Neural cell (in vitro differentiated cells): ENCODE measurements around the gene KLHL30.

Source experiments
- EP300 ChIP-seq: fragments of 450-650 bp; conservative IDR thresholded peaks from 2 replicates; pipeline ENCODE4 v1.6.1; 2014; ENCODE audit warnings: antibody characterized with exemption, mild to moderate bottlenecking, moderate library complexity; ENCODE audit not compliant: poor library complexity, severe bottlenecking
- EZH2 ChIP-seq: fragments of 200-600, 300-800 bp; shearing (Covaris generic), sonication (generic); IDR thresholded peaks from 2 replicates; pipeline ENCODE4 v1.6.1; 2014; ENCODE audit warnings: antibody characterized with exemption, low read length, borderline replicate concordance, mild to moderate bottlenecking; ENCODE audit not compliant: insufficient read depth, poor library complexity, severe bottlenecking
- MXI1 ChIP-seq: fragments of 450-650 bp; conservative IDR thresholded peaks from 2 replicates; pipeline ENCODE4 v1.6.1; 2014; ENCODE audit warnings: antibody characterized with exemption, mild to moderate bottlenecking; ENCODE audit not compliant: poor library complexity, severe bottlenecking
- POLR2AphosphoS5 ChIP-seq: IDR thresholded peaks from 2 replicates; pipeline ENCODE4 v1.6.1; 2012
- REST ChIP-seq: IDR thresholded peaks from 2 replicates; pipeline ENCODE4 v1.6.1; 2012; ENCODE audit warnings: borderline replicate concordance
- SMC3 ChIP-seq: fragments of 450-650 bp; conservative IDR thresholded peaks from 2 replicates; pipeline ENCODE4 v1.6.1; 2014; ENCODE audit warnings: antibody characterized with exemption, mild to moderate bottlenecking, moderate library complexity; ENCODE audit not compliant: poor library complexity
- TAF1 ChIP-seq: IDR thresholded peaks from 2 replicates; pipeline ENCODE4 v1.6.1; 2012; ENCODE audit warnings: low read depth
- TF ChIP-seq, protein P1 (sequence below): fragments of 450-650 bp; IDR thresholded peaks from 2 replicates; pipeline ENCODE4 v1.5.1; 2014; ENCODE audit warnings: antibody characterized with exemption, mild to moderate bottlenecking, moderate library complexity; ENCODE audit not compliant: poor library complexity, severe bottlenecking

GRCh38 chr2:238098901-238099713, 39.4 kb upstream of the KLHL30 start:
- TF ChIP-seq, protein P1, sequence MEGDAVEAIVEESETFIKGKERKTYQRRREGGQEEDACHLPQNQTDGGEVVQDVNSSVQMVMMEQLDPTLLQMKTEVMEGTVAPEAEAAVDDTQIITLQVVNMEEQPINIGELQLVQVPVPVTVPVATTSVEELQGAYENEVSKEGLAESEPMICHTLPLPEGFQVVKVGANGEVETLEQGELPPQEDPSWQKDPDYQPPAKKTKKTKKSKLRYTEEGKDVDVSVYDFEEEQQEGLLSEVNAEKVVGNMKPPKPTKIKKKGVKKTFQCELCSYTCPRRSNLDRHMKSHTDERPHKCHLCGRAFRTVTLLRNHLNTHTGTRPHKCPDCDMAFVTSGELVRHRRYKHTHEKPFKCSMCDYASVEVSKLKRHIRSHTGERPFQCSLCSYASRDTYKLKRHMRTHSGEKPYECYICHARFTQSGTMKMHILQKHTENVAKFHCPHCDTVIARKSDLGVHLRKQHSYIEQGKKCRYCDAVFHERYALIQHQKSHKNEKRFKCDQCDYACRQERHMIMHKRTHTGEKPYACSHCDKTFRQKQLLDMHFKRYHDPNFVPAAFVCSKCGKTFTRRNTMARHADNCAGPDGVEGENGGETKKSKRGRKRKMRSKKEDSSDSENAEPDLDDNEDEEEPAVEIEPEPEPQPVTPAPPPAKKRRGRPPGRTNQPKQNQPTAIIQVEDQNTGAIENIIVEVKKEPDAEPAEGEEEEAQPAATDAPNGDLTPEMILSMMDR = no peak
- no peak for TF ChIP-seq POLR2AphosphoS5
- no peak for TF ChIP-seq MXI1
- TF ChIP-seq EZH2 = no peak
- TF ChIP-seq EP300 = no peak
- TF ChIP-seq REST = no peak
- TF ChIP-seq SMC3 = no peak
- no peak for TF ChIP-seq TAF1
